Measurements from ENCODE around the gene BATF3.

DNA sequence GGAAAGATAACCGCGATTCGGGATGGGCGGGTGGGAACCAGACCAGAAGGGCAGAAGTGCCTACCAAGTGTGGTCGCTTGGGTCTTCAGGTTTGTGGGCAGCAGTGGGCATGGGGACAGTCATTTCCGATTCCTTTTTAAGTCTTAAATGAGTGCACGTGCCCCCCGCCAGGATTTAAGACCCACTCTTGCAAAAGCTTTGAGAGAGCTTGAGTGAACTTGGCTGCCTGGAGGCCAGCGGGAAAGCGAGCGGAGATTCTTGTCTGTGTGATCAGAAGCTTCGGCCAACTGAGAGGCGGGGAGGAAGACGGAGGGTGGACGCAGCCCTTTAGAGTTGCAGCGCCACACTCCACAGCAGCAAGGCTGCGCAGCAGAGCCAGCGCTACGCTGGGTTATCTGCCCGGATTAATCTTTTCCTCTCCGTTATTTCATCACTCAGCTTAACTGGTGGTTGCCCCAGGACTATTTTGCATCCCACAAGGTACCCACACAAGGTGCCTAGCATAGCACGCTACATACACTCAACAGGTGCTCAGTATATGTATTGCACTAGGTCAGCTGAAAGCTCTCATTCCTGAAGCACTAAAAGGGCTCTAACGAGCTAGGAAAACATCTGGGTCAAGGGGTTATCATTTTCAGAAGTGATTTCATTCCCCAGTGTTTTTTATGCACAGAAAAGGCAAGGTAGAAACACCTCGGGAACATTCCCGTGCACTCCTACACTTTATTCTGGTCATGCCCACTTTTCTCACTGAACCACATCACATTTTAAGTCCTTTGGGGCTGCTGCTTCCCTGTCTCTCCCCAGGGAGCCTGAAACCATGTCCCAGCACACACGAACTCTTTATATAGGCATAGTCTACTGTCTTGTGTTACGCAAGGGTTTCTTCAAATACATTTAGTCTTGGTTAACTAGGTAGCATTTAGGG lies 1.5 kb upstream of the BATF3 start:
- TF ChIP-seq, protein P1, sequence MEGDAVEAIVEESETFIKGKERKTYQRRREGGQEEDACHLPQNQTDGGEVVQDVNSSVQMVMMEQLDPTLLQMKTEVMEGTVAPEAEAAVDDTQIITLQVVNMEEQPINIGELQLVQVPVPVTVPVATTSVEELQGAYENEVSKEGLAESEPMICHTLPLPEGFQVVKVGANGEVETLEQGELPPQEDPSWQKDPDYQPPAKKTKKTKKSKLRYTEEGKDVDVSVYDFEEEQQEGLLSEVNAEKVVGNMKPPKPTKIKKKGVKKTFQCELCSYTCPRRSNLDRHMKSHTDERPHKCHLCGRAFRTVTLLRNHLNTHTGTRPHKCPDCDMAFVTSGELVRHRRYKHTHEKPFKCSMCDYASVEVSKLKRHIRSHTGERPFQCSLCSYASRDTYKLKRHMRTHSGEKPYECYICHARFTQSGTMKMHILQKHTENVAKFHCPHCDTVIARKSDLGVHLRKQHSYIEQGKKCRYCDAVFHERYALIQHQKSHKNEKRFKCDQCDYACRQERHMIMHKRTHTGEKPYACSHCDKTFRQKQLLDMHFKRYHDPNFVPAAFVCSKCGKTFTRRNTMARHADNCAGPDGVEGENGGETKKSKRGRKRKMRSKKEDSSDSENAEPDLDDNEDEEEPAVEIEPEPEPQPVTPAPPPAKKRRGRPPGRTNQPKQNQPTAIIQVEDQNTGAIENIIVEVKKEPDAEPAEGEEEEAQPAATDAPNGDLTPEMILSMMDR (IDR thresholded peaks at IDR 0.05; ENCODE audit: low read depth, low read length): peak; percentile 36
- TF ChIP-seq EZH2phosphoT487 (IDR thresholded peaks at IDR 0.05; ENCODE audit: low read depth): no peak
